ENCODE measurements around the gene STAB2. TPM values are rescaled to one million over a fixed set of nuclear protein-coding genes. Genes with fewer than 3 reads are reported as not detected.

STAB2 gene
- total RNA-seq, 2 experiments from 2014 or later = not detected

DNA sequence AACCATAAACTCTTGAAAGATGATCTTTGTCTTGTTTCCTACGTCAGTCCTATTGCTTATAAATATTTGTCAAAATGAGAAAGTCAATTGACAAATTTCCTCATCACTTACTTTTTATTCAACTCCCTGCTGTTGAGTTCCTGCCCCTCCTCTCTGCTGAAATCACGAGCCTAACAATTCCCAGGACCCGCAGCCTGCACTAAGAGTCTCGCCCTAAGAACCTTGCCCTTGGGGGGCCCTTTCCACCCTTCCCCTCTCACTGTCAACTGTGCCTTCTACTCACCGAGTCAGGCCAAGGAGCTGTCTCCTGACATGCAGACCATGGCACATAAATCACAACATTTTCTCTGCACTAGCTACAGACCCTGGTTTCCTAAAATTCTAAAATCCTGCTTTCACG lies 99.0 kb downstream of the STAB2 start:
- POLR2A ChIA-PET = no interaction called here

DNA sequence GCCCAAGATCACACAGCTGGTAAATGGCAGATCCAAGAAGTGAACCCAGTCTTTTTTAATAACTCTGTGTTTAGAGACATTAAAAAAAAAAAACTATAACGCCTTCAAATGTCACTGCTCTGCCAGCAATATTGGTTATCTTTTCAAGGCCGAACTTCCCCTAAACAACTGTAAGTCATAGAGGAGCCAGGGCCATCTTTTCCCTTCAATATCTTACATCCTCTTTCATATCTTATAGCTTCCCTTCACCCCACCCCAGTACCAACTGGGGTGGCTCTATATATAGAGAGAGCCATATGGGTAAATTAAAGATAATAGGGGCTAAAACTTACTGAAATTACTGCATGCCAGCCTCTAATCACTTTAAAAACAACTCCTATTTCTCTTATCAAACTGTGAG lies 100.2 kb downstream of the STAB2 start:
- CTCF ChIA-PET = no interaction called here
- POLR2A ChIA-PET = no interaction called here

More for the DNA sequence above, 99.0 kb downstream of the STAB2 start:
- CTCF ChIA-PET = no interaction called here

DNA sequence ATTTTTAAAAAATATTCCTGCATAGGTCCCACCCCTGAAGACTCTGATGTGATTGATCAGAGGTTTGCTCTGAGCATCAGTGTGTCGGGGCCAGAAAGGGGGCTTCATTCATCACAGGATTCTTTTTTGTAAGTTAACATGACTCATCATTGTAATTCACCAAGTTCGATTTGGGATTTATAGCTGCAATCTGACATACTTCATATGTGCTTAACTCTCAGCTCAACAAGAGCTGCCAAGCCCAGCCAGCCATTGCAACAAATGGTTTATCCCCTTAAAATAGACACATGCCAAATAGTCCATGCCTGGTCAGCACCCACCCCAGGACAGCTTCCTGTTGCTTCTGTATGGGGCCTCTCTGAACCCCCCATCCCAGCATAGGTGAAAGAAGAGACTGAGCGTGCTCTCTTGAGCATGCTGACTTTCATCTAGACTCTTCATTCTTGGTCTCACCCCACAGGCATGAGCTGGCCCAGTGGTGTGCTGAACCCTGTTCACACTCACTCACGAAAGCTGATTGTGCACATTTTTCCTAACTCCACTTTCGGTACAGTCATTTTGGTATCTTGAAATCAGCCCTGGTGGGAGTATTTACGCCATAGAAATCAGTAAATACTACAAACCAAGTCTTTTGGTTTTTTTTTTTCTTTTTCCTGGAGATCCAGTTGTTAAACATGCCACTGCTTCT lies 101.4 kb downstream of the STAB2 start:
- ChIA-PET POLR2A (no interaction called here), CTCF (no interaction called here)

DNA sequence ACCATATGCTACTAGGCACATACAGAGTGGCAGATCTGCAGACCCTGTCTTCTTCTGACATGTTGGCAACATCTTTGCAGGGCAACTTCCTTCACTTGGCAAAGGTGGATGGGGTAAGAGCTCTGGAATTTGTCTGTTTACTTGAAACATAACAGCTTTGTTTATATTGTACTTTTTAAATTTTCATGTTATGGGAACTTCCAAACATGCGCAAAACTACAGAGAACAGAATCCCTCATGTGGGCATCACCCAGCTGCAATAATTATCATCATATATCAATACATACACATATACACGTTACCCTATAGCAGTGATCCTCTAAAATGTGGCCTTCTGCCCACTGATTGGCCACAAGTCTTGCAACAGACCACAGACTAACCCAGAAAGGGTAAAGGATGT lies 103.4 kb downstream of the STAB2 start:
- ChIA-PET POLR2A (no interaction called here), CTCF (no interaction called here)

DNA sequence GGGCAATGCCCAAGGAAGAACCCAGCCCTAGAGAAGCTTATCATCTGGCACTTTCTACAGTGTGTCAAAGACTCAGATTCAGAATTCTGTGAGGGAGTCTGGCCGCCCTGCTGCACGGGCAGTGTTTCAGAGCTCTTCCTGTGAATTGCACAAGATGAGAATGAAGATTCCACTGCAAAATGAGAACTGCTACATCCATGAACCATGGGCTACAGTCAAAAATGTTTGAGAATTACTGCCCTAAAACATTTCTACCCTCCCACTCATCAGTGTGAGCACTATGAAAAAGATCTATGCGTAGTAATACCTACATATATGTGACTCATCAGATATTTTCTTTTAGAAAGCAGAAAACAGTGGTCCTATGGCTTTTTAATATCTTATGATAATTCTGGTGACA lies 104.0 kb downstream of the STAB2 start:
- CTCF ChIA-PET = no interaction called here
- POLR2A ChIA-PET = no interaction called here

DNA sequence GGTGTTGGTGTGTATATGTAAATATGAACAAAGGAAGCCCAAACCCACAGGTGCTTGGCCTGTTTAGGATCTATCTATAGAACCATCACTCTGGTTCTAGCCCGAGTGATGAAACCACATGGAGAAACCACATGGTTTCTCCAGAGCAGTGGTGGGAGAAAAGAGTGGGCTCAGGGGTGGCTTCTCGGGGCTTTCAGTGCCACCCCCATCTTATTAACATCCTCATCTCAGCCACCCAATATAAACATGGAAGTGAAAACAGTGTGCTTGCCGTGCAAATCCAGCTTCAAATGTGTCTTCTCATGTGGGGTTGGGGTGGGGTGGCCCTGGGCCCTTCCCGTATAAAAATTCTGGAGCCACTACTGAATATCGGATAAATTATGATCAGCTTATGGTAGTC lies 109.0 kb downstream of the STAB2 start:
- CTCF ChIA-PET = interaction anchor here (1.0 kb wide), 1 partner anchor 13 kb away, joined by 3 read pairs; no protein-coding TSS in a partner anchor
- POLR2A ChIA-PET = no interaction called here

DNA sequence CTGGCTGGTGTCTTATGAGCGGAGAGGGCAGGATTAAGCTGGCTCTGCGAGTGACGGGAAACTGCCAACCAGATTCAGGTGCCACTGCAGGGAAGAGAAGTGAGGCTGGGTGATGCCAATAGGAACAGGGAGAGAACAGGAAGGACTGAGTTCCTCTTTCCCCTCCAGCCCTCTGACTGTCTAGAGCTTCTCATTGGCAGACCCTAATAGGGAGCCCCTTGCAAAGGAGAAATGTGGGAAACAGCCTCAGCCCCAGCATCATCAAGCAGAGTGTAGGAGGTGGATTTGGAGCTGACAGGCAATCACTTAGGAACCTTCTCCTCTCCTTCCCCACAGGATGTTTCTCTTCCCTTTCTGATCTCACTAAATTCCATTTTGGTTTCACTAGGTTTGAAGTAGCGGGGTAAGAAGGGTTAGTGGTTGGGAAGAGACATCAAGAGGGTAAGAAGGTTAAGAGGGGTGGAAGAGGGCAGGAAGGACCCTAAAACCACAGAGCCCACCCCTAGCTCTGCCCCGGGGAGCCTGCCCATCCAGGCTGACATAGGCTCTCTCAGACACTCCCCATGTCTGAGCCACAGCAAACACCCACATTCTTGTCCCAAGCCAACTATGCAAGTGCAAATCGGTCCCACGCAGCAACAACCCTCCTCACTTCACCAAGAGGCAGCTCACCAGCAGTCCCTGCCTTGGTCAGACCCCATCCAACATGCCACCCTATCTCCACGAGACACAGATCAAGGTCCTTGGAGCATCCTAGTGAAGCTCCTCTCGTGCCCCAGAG lies 111.1 kb downstream of the STAB2 start:
- CTCF ChIA-PET = no interaction called here
- POLR2A ChIA-PET = no interaction called here

DNA sequence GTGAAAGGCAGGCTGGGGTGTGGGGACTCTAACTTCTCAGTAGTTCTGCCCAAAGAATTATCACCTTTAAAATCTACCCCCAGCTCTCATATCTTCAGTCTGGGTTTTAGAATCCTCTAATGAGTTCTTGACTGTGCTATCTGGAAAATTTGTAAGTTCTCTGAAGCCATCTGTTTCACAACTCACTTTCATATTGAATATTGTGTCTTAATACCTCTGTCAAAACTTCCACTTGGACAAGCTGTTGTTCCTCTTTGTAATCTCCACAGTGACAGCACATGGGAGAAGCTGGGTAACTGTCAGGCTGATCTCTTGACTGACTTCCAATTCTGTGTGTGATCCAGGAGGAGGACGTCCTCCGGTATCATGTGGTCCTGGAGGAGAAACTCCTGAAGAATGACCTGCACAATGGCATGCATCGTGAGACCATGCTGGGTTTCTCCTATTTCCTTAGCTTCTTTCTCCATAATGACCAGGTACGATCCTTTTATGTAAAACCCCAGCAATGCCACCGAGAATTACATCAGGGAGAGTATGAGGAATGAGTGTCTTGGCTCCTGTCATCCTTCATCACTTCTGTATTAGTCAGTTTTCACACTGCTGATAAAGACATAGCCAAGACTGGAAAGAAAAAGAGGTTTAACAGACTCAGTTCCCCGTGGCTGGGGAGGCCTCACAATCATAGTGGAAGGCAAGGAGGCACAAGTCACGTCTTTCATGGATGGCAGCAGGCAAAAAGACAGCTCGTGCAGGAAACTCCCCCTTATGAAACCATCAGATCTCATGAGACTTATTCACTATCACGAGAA lies 111.9 kb downstream of the STAB2 start:
- ChIA-PET POLR2A (no interaction called here), CTCF (no interaction called here)

DNA sequence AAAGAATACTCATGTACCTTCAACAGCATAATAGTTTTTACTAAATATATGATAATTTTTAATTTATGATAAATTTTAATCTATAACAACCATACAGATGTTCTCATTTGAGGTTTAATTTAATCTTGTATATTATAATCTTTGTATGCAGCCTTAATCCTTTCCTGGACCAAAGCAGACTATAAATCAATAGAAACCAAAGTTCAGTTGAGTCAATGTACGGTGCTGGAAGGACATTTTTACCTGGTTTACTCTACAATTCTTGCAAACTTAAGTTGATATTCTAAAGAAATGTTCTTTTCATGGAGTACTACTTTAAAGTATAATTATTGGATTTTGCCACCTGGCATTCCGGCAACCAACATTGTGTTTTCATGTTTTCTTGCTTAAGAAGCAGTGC lies 118.0 kb downstream of the STAB2 start:
- POLR2A ChIA-PET = no interaction called here
- CTCF ChIA-PET = no interaction called here

DNA sequence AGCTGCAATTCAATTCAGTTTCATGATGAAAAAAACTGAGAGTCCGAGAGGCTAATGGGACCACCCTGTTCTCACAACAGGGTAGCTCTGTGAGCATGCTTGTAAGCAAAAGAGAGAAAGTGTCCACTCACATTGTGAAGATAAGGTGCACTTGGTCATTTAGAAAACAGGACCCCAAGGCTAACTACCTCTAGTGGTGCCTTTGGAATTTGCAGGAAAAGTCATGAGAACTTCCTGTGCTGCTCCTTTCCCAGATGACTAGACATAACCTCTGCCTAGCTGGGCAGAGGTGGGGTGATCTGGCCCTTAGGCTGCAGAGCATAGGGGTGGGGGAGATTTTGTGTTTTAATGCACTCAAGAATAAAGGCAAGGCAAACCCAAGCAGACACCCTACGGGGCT lies 118.9 kb downstream of the STAB2 start:
- ChIA-PET POLR2A (no interaction called here), CTCF (interaction anchor here (0.6 kb wide), 1 partner anchor 25 kb away, joined by 4 read pairs; no protein-coding TSS in a partner anchor)

DNA sequence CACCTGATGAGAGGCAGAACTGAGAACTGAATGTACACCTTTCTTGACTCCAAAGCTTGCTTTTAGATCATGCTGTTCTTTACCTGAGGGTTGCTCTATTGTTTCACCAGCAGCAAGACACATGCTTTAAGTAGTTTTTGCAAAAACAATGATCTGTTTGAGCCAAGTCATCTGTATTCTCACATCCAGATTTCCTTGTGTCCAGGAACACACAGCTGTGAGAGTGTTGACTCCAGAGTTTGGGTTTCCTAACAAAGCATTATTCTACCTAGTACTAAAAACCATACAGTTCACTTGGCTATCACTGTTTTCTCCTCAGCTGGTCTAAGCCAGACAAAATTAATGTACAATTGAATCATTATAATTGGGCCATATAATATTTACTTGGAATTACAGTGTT lies 120.4 kb downstream of the STAB2 start:
- CTCF ChIA-PET = no interaction called here
- POLR2A ChIA-PET = no interaction called here

DNA sequence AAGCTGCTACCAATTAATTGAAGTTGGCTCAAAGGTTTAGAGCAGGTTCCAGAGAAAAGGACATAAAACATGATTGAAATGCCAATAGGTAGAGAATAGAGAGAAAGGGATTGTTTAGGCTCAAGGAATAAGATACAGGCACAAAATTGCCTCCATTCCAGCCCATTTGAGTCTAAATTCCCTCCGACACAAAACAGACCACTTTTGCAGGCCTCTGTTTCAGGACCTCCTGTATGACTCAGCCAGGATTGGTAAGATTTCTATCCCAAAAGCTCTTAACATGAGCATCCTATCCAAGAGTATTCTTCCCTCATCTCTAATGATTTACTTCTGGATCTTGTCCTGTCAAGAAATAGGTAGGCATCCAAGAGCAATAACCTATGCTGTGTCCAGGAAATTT lies 123.5 kb downstream of the STAB2 start:
- CTCF ChIA-PET = no interaction called here
- POLR2A ChIA-PET = no interaction called here

DNA sequence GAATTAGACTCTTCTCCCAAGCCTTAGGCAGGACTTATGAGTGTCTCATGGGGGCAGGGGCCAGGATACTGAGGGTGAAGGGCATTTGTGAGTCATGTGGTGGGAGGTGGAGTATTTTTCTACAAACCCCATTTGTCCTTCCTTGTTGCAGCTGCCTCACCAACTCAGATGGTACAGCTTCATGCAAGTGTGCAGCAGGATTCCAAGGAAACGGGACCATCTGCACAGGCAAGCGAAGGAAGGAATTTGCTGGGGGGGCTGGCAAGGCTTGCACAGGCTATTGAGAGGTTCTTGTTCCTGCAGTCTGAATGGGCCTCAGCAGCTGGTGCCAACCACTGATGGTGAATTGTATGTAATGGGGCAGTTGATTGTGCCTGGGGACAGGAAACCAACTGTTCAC lies 125.1 kb downstream of the STAB2 start:
- CTCF ChIA-PET = no interaction called here
- POLR2A ChIA-PET = no interaction called here

DNA sequence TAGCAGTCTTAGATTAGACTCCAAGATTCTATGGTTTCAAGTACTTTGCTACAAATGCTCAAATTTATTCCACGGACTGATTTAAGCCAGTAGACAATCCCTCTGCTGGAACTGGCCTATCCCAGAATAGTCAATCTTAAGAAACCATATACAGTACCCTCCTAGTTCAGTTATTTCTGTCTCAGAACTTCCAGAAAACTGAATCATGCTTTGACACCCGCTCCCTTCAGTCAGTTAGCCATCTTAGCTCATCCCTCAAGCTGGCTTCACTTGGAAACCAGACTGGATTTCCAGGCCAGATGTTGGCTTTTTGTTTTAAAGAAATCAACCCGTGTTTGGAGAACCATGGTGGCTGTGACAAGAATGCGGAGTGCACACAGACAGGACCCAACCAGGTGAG lies 128.4 kb downstream of the STAB2 start:
- ChIA-PET POLR2A (no interaction called here), CTCF (no interaction called here)

DNA sequence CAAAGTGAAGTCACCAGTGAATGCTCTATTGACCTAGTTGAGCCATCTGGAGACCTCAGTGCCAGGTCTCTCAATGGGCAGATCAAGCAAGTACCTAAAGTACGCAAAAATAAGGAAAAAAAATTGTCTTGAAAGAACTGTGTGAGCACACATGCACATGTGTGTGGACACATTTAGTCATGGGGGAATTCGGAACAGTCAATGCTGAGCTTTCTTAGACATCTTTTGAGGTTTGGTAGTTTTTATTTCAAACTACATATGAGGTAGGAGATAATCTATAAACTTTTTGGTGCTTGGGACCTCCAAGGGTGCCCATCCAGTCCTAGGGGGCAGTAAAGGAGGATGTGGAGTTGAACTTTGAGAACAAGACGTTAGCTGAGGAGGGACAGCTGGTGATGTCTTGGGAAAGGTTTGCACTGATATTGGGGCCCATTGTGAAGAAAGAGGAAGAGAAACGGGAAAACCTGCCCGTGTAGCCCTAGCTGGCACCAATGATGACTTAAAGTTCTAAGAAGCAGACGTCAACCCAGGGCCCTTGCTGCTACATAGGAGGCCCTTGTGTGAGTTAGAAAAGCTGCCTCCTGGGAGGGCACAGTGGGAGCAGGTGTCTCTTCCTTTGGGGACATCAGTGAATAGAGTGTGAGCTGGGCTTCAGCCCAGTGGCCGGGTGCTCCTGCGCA lies 129.6 kb downstream of the STAB2 start:
- CTCF ChIA-PET = no interaction called here

DNA sequence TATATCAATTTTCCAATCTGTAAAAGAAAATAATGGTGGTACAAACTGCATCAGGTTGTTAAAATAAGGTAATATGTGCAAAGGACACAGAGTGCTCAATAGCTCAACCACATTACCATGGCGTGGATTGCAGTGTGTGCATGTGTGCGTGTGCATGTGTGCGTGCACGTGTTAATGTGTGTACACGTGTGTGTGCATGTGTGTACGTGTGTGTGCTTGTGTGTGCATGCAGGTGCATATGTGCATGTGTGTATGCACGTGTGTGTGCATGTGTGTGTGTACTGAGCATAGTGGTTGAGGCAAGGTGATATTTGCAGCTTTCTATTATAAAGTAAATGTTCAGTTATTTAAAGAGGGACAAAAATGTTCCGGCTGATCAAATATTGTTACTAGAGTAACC lies 138.3 kb downstream of the STAB2 start:
- ChIA-PET CTCF (no interaction called here), POLR2A (no interaction called here)

More for the DNA sequence above, 129.6 kb downstream of the STAB2 start:
- POLR2A ChIA-PET = no interaction called here

DNA sequence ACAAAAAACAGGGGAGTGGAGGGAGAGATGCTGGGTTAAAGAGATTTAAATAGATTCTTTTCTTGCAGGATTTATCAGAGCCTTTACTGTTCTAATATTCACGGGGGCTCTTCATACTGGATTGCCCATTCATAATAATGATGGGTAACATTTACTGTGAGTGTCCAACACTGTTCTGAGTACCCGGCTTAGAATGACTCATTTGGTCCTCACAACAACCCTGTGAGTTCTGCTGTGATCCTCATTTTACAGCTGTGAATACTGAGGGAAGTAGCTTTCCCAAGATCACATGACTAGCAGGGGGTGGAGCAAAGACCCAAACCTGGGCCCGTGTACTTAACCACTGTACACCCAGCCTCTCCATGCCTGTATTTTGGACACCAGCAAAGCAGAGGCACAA lies 140.6 kb downstream of the STAB2 start:
- ChIA-PET CTCF (no interaction called here), POLR2A (no interaction called here)

DNA sequence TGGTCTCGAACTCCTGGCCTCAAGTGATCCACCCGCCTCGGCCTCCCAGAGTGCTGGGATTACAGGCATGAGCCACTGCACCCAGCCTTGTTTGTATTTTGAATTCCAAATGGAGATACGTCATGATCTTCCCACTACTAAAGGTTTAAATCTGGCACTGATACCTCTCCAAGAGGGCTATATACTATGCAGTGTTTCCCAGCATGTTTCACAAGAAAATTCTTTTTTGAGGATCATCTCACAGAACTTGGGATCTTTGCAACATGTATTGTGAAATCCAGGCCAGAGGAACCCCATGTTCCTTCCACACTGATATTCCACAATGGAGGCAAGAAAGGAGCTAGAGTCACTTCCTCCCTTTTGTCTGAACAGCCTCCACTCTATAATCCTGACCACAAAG lies 141.2 kb downstream of the STAB2 start:
- POLR2A ChIA-PET = no interaction called here
- CTCF ChIA-PET = no interaction called here

DNA sequence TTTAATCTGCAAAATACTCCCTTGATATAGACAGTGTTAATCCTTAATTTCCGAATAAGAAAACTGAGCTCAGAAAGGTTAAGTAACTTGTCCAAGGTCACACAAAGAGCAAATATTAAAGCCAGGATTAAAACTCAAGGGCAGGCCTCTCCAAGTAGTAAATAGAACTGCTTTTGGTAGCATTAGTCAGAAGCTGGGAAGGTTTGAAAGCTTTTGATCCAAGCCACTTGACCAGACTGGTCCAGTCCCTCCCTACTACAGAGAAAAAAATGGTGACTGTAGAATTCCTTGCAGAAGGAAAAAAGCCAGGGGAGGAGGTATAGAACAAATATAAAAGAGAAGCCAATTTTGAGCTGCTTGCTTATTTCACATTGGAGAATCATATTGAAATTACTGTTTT lies 142.4 kb downstream of the STAB2 start:
- ChIA-PET CTCF (no interaction called here), POLR2A (no interaction called here)

DNA sequence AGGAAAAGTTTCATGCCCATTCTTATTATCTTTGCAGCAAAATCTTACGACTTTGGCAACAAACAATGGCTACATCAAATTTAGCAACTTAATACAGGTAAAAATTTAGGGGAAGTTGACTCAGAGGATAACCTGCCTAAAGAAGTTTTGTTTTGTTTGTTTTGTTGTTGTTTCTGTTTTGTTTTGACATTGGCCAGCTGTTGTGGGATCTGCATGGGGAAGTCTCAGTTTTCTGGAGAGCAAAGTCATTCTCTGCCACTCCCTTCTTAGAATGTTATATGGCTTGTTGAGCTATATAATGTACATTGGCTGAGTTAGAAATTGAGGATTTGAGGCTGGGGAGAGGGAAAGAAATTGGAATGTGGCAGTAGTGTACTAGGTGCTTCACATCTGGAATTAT lies 144.5 kb downstream of the STAB2 start:
- ChIA-PET CTCF (no interaction called here), POLR2A (no interaction called here)

DNA sequence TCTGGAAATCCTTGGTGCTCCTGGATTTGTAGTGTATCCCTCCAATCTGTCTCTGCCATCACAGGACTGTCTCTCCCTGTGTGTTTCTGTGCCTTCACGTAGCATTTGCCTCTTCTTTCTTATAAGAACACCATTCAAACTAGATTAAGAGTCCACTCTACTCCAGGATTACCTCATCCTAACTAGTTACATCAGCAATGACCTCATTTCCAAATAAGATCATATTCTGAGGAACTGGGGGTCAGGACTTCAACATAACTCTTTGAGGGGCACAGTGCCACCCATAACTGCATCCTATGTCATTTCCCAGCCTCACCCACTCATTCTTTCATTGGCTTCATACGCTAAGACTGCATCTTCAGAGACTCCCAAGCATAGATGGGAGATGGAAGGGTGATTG lies 147.8 kb downstream of the STAB2 start:
- ChIA-PET POLR2A (no interaction called here), CTCF (interaction anchor here (1.4 kb wide), 1 partner anchor 10 kb away, joined by 3 read pairs; no protein-coding TSS in a partner anchor)

All from activated CD8-positive, alpha-beta memory T cell treated with anti-CD3 and anti-CD28 coated beads for 36 hours (primary cell).